ENCODE data around the gene SESN3.
A peak's percentile ranks its signal among the peaks of the same experiment; 100 is the strongest.
"Not testable (repeated sequence)": the region's sequence is repeated elsewhere in the genome, so short reads cannot be mapped to it uniquely, and the experiment has no call there.

SESN3 gene

GRCh38 chr11:95231127-95231880, at the start of gene SESN3:
Gene SESN3 (minus strand): TSS chr11:95231202. CDS start chr11:95230860, 342 bp downstream.
- no peaks in the 10 kb centered on the region for H3K27me3 ChIP-seq (ENCODE audit: control insufficient read depth in 1 of 2, insufficient read depth in 2 of 2, low read length in 2 of 2)
- peak within 1 kb of the TSS; percentile 59 for H3K27ac ChIP-seq (ENCODE audit: low read depth, low read length)
- H3K9me3 ChIP-seq (ENCODE audit: low read length), result no peaks in the 10 kb centered on the region
- H3K36me3 ChIP-seq (ENCODE audit: insufficient read depth, low read length), result no peaks in the 10 kb centered on the region
- H3K4me1 ChIP-seq (ENCODE audit: insufficient read depth, low read length), result no peaks in the 10 kb centered on the region
- peak within 1 kb of the TSS; percentile 50 to 80 for H3K4me3 ChIP-seq (ENCODE audit: low read depth in 1 of 2, low read length in 2 of 2)
- H3K9ac ChIP-seq (ENCODE audit: low read length), result peak within 1 kb of the TSS; percentile 68

- no peaks in the 10 kb centered on the region for H3K36me3 ChIP-seq (ENCODE audit: insufficient read depth, low read length)
- H3K27me3 ChIP-seq (ENCODE audit: control insufficient read depth in 1 of 2, insufficient read depth in 2 of 2, low read length in 2 of 2), result no peaks in the 10 kb centered on the region
- H3K27ac ChIP-seq (ENCODE audit: low read depth, low read length), result no peak overlapping the region
- peaks cover 12% of the 10 kb centered on the region for H3K4me1 ChIP-seq (ENCODE audit: insufficient read depth, low read length)
- H3K4me3 ChIP-seq (ENCODE audit: low read depth in 1 of 2, low read length in 2 of 2), result no peak overlapping the region
- H3K9me3 ChIP-seq (ENCODE audit: low read length), result no peaks in the 10 kb centered on the region
- H3K9ac ChIP-seq (ENCODE audit: low read length), result no peak overlapping the region
These were observed 49.2 kb upstream of the SESN3 start for GRCh38 chr11:95279921-95280868.

GRCh38 chr11:95277868-95278267, 46.9 kb upstream of the SESN3 start:
- no peak overlapping the region for H3K4me3 ChIP-seq (ENCODE audit: low read depth in 1 of 2, low read length in 2 of 2)
- H3K9ac ChIP-seq (ENCODE audit: low read length), result no peak overlapping the region
- H3K36me3 ChIP-seq (ENCODE audit: insufficient read depth, low read length), result no peaks in the 10 kb centered on the region
- H3K27me3 ChIP-seq (ENCODE audit: control insufficient read depth in 1 of 2, insufficient read depth in 2 of 2, low read length in 2 of 2), result no peaks in the 10 kb centered on the region
- H3K27ac ChIP-seq (ENCODE audit: low read depth, low read length), result no peak overlapping the region
- peaks cover 12% of the 10 kb centered on the region for H3K4me1 ChIP-seq (ENCODE audit: insufficient read depth, low read length)
- no peaks in the 10 kb centered on the region for H3K9me3 ChIP-seq (ENCODE audit: low read length)

- H3K4me3 ChIP-seq (ENCODE audit: low read depth in 1 of 2, low read length in 2 of 2), result no peak overlapping the region
These were observed 45.1 kb upstream of the SESN3 start for GRCh38 chr11:95276139-95276538.

GRCh38 chr11:95273618-95274017, 42.6 kb upstream of the SESN3 start:
- H3K27ac ChIP-seq (ENCODE audit: low read depth, low read length); H3K4me3 ChIP-seq (ENCODE audit: low read depth in 1 of 2, low read length in 2 of 2); H3K9ac ChIP-seq (ENCODE audit: low read length); H3K4me1 ChIP-seq (ENCODE audit: insufficient read depth, low read length); H3K27me3 ChIP-seq (ENCODE audit: control insufficient read depth in 1 of 2, insufficient read depth in 2 of 2, low read length in 2 of 2); H3K36me3 ChIP-seq (ENCODE audit: insufficient read depth, low read length); H3K9me3 ChIP-seq (ENCODE audit: low read length): not testable (repeated sequence)

More at GRCh38 chr11:95276139-95276538, 45.1 kb upstream of the SESN3 start:
- Histone ChIP-seq H3K4me1 (ENCODE audit: insufficient read depth, low read length) (no peaks in the 10 kb centered on the region), H3K9me3 (ENCODE audit: low read length) (no peaks in the 10 kb centered on the region), H3K27ac (ENCODE audit: low read depth, low read length) (no peak overlapping the region), H3K36me3 (ENCODE audit: insufficient read depth, low read length) (no peaks in the 10 kb centered on the region), H3K9ac (ENCODE audit: low read length) (no peak overlapping the region), H3K27me3 (ENCODE audit: control insufficient read depth in 1 of 2, insufficient read depth in 2 of 2, low read length in 2 of 2) (no peaks in the 10 kb centered on the region)

GRCh38 chr11:95269036-95269819, 38.2 kb upstream of the SESN3 start:
- Histone ChIP-seq H3K27ac (ENCODE audit: low read depth, low read length) (no peak overlapping the region), H3K9me3 (ENCODE audit: low read length) (no peaks in the 10 kb centered on the region), H3K9ac (ENCODE audit: low read length) (no peak overlapping the region), H3K36me3 (ENCODE audit: insufficient read depth, low read length) (no peaks in the 10 kb centered on the region), H3K27me3 (ENCODE audit: control insufficient read depth in 1 of 2, insufficient read depth in 2 of 2, low read length in 2 of 2) (no peaks in the 10 kb centered on the region), H3K4me3 (ENCODE audit: low read depth in 1 of 2, low read length in 2 of 2) (no peak overlapping the region), H3K4me1 (ENCODE audit: insufficient read depth, low read length) (no peaks in the 10 kb centered on the region)

GRCh38 chr11:95268391-95268790, 37.4 kb upstream of the SESN3 start:
- H3K36me3 ChIP-seq (ENCODE audit: insufficient read depth, low read length), result no peaks in the 10 kb centered on the region
- H3K4me3 ChIP-seq (ENCODE audit: low read depth in 1 of 2, low read length in 2 of 2), result no peak overlapping the region
- H3K4me1 ChIP-seq (ENCODE audit: insufficient read depth, low read length), result no peaks in the 10 kb centered on the region
- H3K27ac ChIP-seq (ENCODE audit: low read depth, low read length), result no peak overlapping the region
- no peak overlapping the region for H3K9ac ChIP-seq (ENCODE audit: low read length)
- H3K27me3 ChIP-seq (ENCODE audit: control insufficient read depth in 1 of 2, insufficient read depth in 2 of 2, low read length in 2 of 2), result no peaks in the 10 kb centered on the region
- H3K9me3 ChIP-seq (ENCODE audit: low read length), result no peaks in the 10 kb centered on the region

GRCh38 chr11:95267601-95268213, 36.7 kb upstream of the SESN3 start:
- Histone ChIP-seq H3K4me3 (ENCODE audit: low read depth in 1 of 2, low read length in 2 of 2) (no peak overlapping the region), H3K36me3 (ENCODE audit: insufficient read depth, low read length) (no peaks in the 10 kb centered on the region), H3K27ac (ENCODE audit: low read depth, low read length) (no peak overlapping the region), H3K4me1 (ENCODE audit: insufficient read depth, low read length) (no peaks in the 10 kb centered on the region), H3K9ac (ENCODE audit: low read length) (no peak overlapping the region), H3K9me3 (ENCODE audit: low read length) (no peaks in the 10 kb centered on the region), H3K27me3 (ENCODE audit: control insufficient read depth in 1 of 2, insufficient read depth in 2 of 2, low read length in 2 of 2) (no peaks in the 10 kb centered on the region)

GRCh38 chr11:95266751-95267374, 35.9 kb upstream of the SESN3 start:
- Histone ChIP-seq H3K9me3 (ENCODE audit: low read length) (no peaks in the 10 kb centered on the region), H3K27me3 (ENCODE audit: control insufficient read depth in 1 of 2, insufficient read depth in 2 of 2, low read length in 2 of 2) (no peaks in the 10 kb centered on the region), H3K4me1 (ENCODE audit: insufficient read depth, low read length) (no peaks in the 10 kb centered on the region), H3K36me3 (ENCODE audit: insufficient read depth, low read length) (no peaks in the 10 kb centered on the region), H3K4me3 (ENCODE audit: low read depth in 1 of 2, low read length in 2 of 2) (no peak overlapping the region), H3K9ac (ENCODE audit: low read length) (no peak overlapping the region), H3K27ac (ENCODE audit: low read depth, low read length) (no peak overlapping the region)

- Histone ChIP-seq H3K9ac (ENCODE audit: low read length) (no peak overlapping the region), H3K9me3 (ENCODE audit: low read length) (no peaks in the 10 kb centered on the region), H3K4me3 (ENCODE audit: low read depth in 1 of 2, low read length in 2 of 2) (no peak overlapping the region), H3K27ac (ENCODE audit: low read depth, low read length) (no peak overlapping the region), H3K36me3 (ENCODE audit: insufficient read depth, low read length) (no peaks in the 10 kb centered on the region), H3K27me3 (ENCODE audit: control insufficient read depth in 1 of 2, insufficient read depth in 2 of 2, low read length in 2 of 2) (no peaks in the 10 kb centered on the region), H3K4me1 (ENCODE audit: insufficient read depth, low read length) (no peaks in the 10 kb centered on the region)
These were observed 33.9 kb upstream of the SESN3 start for GRCh38 chr11:95264881-95265280.

Data from muscle layer of colon (tissue), 2 donors.